DMS53 treated with DMSO at 0.1 percent for 48 hours (cell line): ENCODE results near the gene MAP1LC3A.
A peak's percentile ranks its signal among the peaks of the same experiment; 100 is the strongest.

ENCODE experiments used
- DNase-seq: peaks from one replicate; lab custom pipeline; 2025; ENCODE audit not compliant: unreplicated experiment; lab: John Stamatoyannopoulos, UW

Gene MAP1LC3A

GRCh38 chr20:34528921-34529297 is 29.6 kb upstream of the MAP1LC3A start:
- DNase-seq = no peak

- no peak for DNase-seq
These were observed 28.8 kb upstream of the MAP1LC3A start for GRCh38 chr20:34529742-34530141.

- DNase-seq = no peak
These were observed 28.2 kb upstream of the MAP1LC3A start for GRCh38 chr20:34530342-34530741.

GRCh38 chr20:34531608-34532265 is 26.8 kb upstream of the MAP1LC3A start:
- DNase-seq = no peak

GRCh38 chr20:34532320-34532719 is 26.2 kb upstream of the MAP1LC3A start:
- DNase-seq = no peak

GRCh38 chr20:34532756-34533155 is 25.8 kb upstream of the MAP1LC3A start:
- no peak for DNase-seq

- no peak for DNase-seq
These were observed 23.9 kb upstream of the MAP1LC3A start for GRCh38 chr20:34534391-34535165.

- DNase-seq = no peak
These were observed 23.1 kb upstream of the MAP1LC3A start for GRCh38 chr20:34535301-34535840.

GRCh38 chr20:34535857-34536256 is 22.7 kb upstream of the MAP1LC3A start:
- DNase-seq = no peak

GRCh38 chr20:34536798-34537394 is 21.6 kb upstream of the MAP1LC3A start:
- DNase-seq = no peak

GRCh38 chr20:34537651-34538050 is 20.9 kb upstream of the MAP1LC3A start:
- DNase-seq = no peak

GRCh38 chr20:34538671-34539123 is 19.8 kb upstream of the MAP1LC3A start:
- DNase-seq = peak; percentile 43

GRCh38 chr20:34539756-34540155 is 18.8 kb upstream of the MAP1LC3A start:
- no peak for DNase-seq

GRCh38 chr20:34540596-34541263 is 17.8 kb upstream of the MAP1LC3A start:
- no peak for DNase-seq

GRCh38 chr20:34541264-34541901 is 17.1 kb upstream of the MAP1LC3A start:
- no peak for DNase-seq

- DNase-seq = no peak
These were observed 16.6 kb upstream of the MAP1LC3A start for GRCh38 chr20:34541917-34542316.

- no peak for DNase-seq
These were observed 16.1 kb upstream of the MAP1LC3A start for GRCh38 chr20:34542439-34542838.

- DNase-seq = no peak
These were observed 15.0 kb upstream of the MAP1LC3A start for GRCh38 chr20:34543463-34544056.

GRCh38 chr20:34544109-34544796 is 14.3 kb upstream of the MAP1LC3A start:
- no peak for DNase-seq

- DNase-seq = peak; percentile 87
These were observed 11.8 kb upstream of the MAP1LC3A start for GRCh38 chr20:34546751-34547181.
